CD4-positive, alpha-beta memory T cell (primary cell): Measurements from ENCODE around the gene ARHGAP42. TPM values are rescaled to one million over a fixed set of nuclear protein-coding genes. Genes with fewer than 3 reads are reported as not detected.

Experiments
- CTCF ChIA-PET: fragments of 350-600 bp; sonication (Branson Sonifier 250); formaldehyde crosslinking; loops from one replicate; lab custom pipeline; 2021; ENCODE audit warnings: inconsistent platforms; ENCODE audit not compliant: partially characterized antibody; lab: Charles Lee
- POLR2A ChIA-PET: fragments of 350-600 bp; sonication (Branson Sonifier 250); formaldehyde crosslinking; loops from one replicate; lab custom pipeline; 2021; ENCODE audit not compliant: partially characterized antibody; lab: Charles Lee
- DNase-seq, 5 donors: peaks; one replicate each; pipeline versions ENCODE4 v3.0.0 to v3.0.0-alpha.2; 2020 to 2022; ENCODE audit warnings: mixed read lengths in 1 of 5
- H3K27ac ChIP-seq: one replicate; pipeline ENCODE4 v1.7.0; 2013; ENCODE audit warnings: low read depth, low read length
- H3K27me3 ChIP-seq: 2 replicates; pipeline ENCODE4 v1.7.0; 2013; ENCODE audit warnings: mild to moderate bottlenecking, low read length, moderate library complexity; ENCODE audit not compliant: insufficient read depth
- H3K36me3 ChIP-seq: 2 replicates; pipeline ENCODE4 v1.7.0; 2013; ENCODE audit warnings: mild to moderate bottlenecking, low read length, moderate library complexity; ENCODE audit not compliant: insufficient read depth
- H3K4me1 ChIP-seq: 2 replicates; pipeline ENCODE4 v1.7.0; 2013; ENCODE audit warnings: mild to moderate bottlenecking, low read length, moderate library complexity; ENCODE audit not compliant: insufficient read depth
- H3K4me3 ChIP-seq, 2 donors: one replicate each; pipeline ENCODE4 v1.7.0; 2013; ENCODE audit warnings: low read length in 2 of 2, mild to moderate bottlenecking in 1 of 2
- H3K9me3 ChIP-seq, 2 donors: one replicate each; pipeline ENCODE4 v1.7.0; 2013; ENCODE audit warnings: low read length in 2 of 2, control low read depth in 1 of 2; ENCODE audit not compliant: control insufficient read depth in 1 of 2
- H3K27ac Mint-ChIP-seq, 7 donors: one replicate each; pipeline ENCODE4 v1.8.0; 2020 to 2021; ENCODE audit warnings: mixed read lengths in 7 of 7, mild to moderate bottlenecking in 6 of 7, inconsistent platforms in 3 of 7, moderate library complexity in 3 of 7
- H3K27me3 Mint-ChIP-seq, 2 donors: one replicate each; pipeline ENCODE4 v1.8.0; 2020 to 2021; ENCODE audit warnings: mixed read lengths in 2 of 2
- H3K36me3 Mint-ChIP-seq, 2 donors: one replicate each; pipeline ENCODE4 v1.8.0; 2020 to 2021; ENCODE audit warnings: mixed read lengths in 2 of 2, inconsistent platforms in 1 of 2, mild to moderate bottlenecking in 1 of 2
- H3K4me1 Mint-ChIP-seq, 4 donors: one replicate each; pipeline ENCODE4 v1.8.0; 2020 to 2021; ENCODE audit warnings: mixed read lengths in 4 of 4, mild to moderate bottlenecking in 1 of 4
- H3K4me3 Mint-ChIP-seq, 8 donors: one replicate each; pipeline ENCODE4 v1.8.0; 2020 to 2021; ENCODE audit warnings: mixed read lengths in 8 of 8, mild to moderate bottlenecking in 7 of 8, moderate library complexity in 6 of 8, inconsistent platforms in 3 of 8
- H3K9me3 Mint-ChIP-seq, 8 donors: one replicate each; pipeline ENCODE4 v1.8.0; 2020 to 2021; ENCODE audit warnings: mixed read lengths in 8 of 8, mild to moderate bottlenecking in 5 of 8, inconsistent platforms in 3 of 8, moderate library complexity in 1 of 8
- intact Hi-C: fragments of 100-400 bp; cut with micrococcal nuclease; formaldehyde crosslinking; loops from one replicate; pipeline ENCODE4 v1.15.1; 2023
- polyA plus RNA-seq, 2 donors: library from polyadenylated mRNA; unstranded; fragments of 300-500 nt; fragmentation: Illumina TruSeq; gene quantifications; one replicate each; pipeline ENCODE4 v1.2.3, GENCODE V29; 2021
- total RNA-seq, 2 experiments: library from RNA; stranded (reverse); gene quantifications; one replicate each; pipeline ENCODE4 v1.2.3, GENCODE V29; 2021

The ARHGAP42 gene
- total and polyA plus RNA-seq, 4 experiments from 2014 or later = not detected

- H3K27ac ChIP-seq = no peak overlapping the region
- Mint-ChIP-seq H3K4me1 (no peaks in the 10 kb centered on the region), H3K4me3 (no peak overlapping the region), H3K27me3 (no peaks in the 10 kb centered on the region), H3K9me3 (peaks cover 0 to 23% (median 6%) of the 10 kb centered on the region in 8 donors), H3K36me3 (no peaks in the 10 kb centered on the region), H3K27ac (no peak overlapping the region)
- H3K9me3 ChIP-seq = no peaks in the 10 kb centered on the region
- no peak for DNase-seq
- intact Hi-C loops = no loop called here
- no peaks in the 10 kb centered on the region for H3K4me1 ChIP-seq
- H3K4me3 ChIP-seq = no peak overlapping the region
- no peaks in the 10 kb centered on the region for H3K27me3 ChIP-seq
- H3K36me3 ChIP-seq = no peaks in the 10 kb centered on the region
- POLR2A ChIA-PET = no interaction called here
- CTCF ChIA-PET = no interaction called here
Measured at GRCh38 chr11:100815787-100816330, 128.8 kb downstream of the ARHGAP42 start.

GRCh38 chr11:100816823-100817222, 129.7 kb downstream of the ARHGAP42 start:
- H3K9me3 ChIP-seq = no peaks in the 10 kb centered on the region
- Mint-ChIP-seq H3K27ac (no peak overlapping the region), H3K36me3 (no peaks in the 10 kb centered on the region), H3K4me1 (no peaks in the 10 kb centered on the region), H3K27me3 (no peaks in the 10 kb centered on the region), H3K4me3 (no peak overlapping the region), H3K9me3 (peaks cover 0 to 25% (median 6%) of the 10 kb centered on the region in 8 donors)
- no peak for DNase-seq
- intact Hi-C loops = no loop called here
- no peaks in the 10 kb centered on the region for H3K36me3 ChIP-seq
- ChIA-PET CTCF (no interaction called here), POLR2A (no interaction called here)
- H3K27me3 ChIP-seq = no peaks in the 10 kb centered on the region
- no peak overlapping the region for H3K27ac ChIP-seq
- no peaks in the 10 kb centered on the region for H3K4me1 ChIP-seq
- H3K4me3 ChIP-seq = no peak overlapping the region

- DNase-seq = no peak
- no peak overlapping the region for H3K4me3 Mint-ChIP-seq
- no peak overlapping the region for H3K4me3 ChIP-seq
- H3K9me3 Mint-ChIP-seq = peaks cover 0 to 24% (median 5%) of the 10 kb centered on the region in 8 donors
- no peaks in the 10 kb centered on the region for H3K9me3 ChIP-seq
- no peaks in the 10 kb centered on the region for H3K27me3 Mint-ChIP-seq
- no peaks in the 10 kb centered on the region for H3K36me3 Mint-ChIP-seq
- no peaks in the 10 kb centered on the region for H3K36me3 ChIP-seq
- no peak overlapping the region for H3K27ac ChIP-seq
- H3K4me1 Mint-ChIP-seq = no peaks in the 10 kb centered on the region
- no peak overlapping the region for H3K27ac Mint-ChIP-seq
- ChIA-PET POLR2A (no interaction called here), CTCF (no interaction called here)
- H3K27me3 ChIP-seq = no peaks in the 10 kb centered on the region
- no peaks in the 10 kb centered on the region for H3K4me1 ChIP-seq
- intact Hi-C loops = no loop called here
Measured at GRCh38 chr11:100817620-100818019, 130.5 kb downstream of the ARHGAP42 start.

- H3K4me1 Mint-ChIP-seq = no peaks in the 10 kb centered on the region
- no peak overlapping the region for H3K27ac Mint-ChIP-seq
- Histone ChIP-seq H3K4me3 (no peak overlapping the region), H3K27me3 (no peaks in the 10 kb centered on the region), H3K4me1 (no peaks in the 10 kb centered on the region), H3K36me3 (no peaks in the 10 kb centered on the region), H3K9me3 (no peaks in the 10 kb centered on the region), H3K27ac (no peak overlapping the region)
- no peaks in the 10 kb centered on the region for H3K27me3 Mint-ChIP-seq
- DNase-seq = no peak
- ChIA-PET CTCF (no interaction called here), POLR2A (no interaction called here)
- H3K9me3 Mint-ChIP-seq = peaks cover 0 to 14% (median 3%) of the 10 kb centered on the region in 8 donors
- no peaks in the 10 kb centered on the region for H3K36me3 Mint-ChIP-seq
- no peak overlapping the region for H3K4me3 Mint-ChIP-seq
- intact Hi-C loops = no loop called here
Measured at GRCh38 chr11:100820621-100821020, 133.5 kb downstream of the ARHGAP42 start.

- Histone ChIP-seq H3K4me3 (no peak overlapping the region), H3K9me3 (no peaks in the 10 kb centered on the region), H3K36me3 (no peaks in the 10 kb centered on the region), H3K4me1 (no peaks in the 10 kb centered on the region), H3K27me3 (no peaks in the 10 kb centered on the region), H3K27ac (no peak overlapping the region)
- Mint-ChIP-seq H3K36me3 (no peaks in the 10 kb centered on the region), H3K27ac (no peak overlapping the region), H3K27me3 (no peaks in the 10 kb centered on the region), H3K4me1 (no peaks in the 10 kb centered on the region), H3K9me3 (peaks cover 0 to 12% (median 3%) of the 10 kb centered on the region in 8 donors), H3K4me3 (no peak overlapping the region)
- no peak for DNase-seq
- ChIA-PET POLR2A (no interaction called here), CTCF (no interaction called here)
- intact Hi-C loops = no loop called here
Measured at GRCh38 chr11:100821198-100821597, 134.1 kb downstream of the ARHGAP42 start.

- Mint-ChIP-seq H3K4me1 (no peaks in the 10 kb centered on the region), H3K9me3 (peaks cover 0 to 14% (median 1%) of the 10 kb centered on the region in 8 donors), H3K4me3 (no peak overlapping the region), H3K27ac (no peak overlapping the region), H3K27me3 (no peaks in the 10 kb centered on the region), H3K36me3 (no peaks in the 10 kb centered on the region)
- POLR2A ChIA-PET = no interaction called here
- no peak overlapping the region for H3K4me3 ChIP-seq
- CTCF ChIA-PET = no interaction called here
- H3K9me3 ChIP-seq = no peaks in the 10 kb centered on the region
- no peaks in the 10 kb centered on the region for H3K36me3 ChIP-seq
- no peaks in the 10 kb centered on the region for H3K27me3 ChIP-seq
- H3K27ac ChIP-seq = no peak overlapping the region
- intact Hi-C loops = no loop called here
- H3K4me1 ChIP-seq = no peaks in the 10 kb centered on the region
- no peak for DNase-seq
Measured at GRCh38 chr11:100823360-100823759, 136.3 kb downstream of the ARHGAP42 start.

- no peaks in the 10 kb centered on the region for H3K4me1 Mint-ChIP-seq
- no peak for DNase-seq
- no peak overlapping the region for H3K4me3 ChIP-seq
- no peaks in the 10 kb centered on the region for H3K27me3 Mint-ChIP-seq
- POLR2A ChIA-PET = no interaction called here
- H3K4me1 ChIP-seq = no peaks in the 10 kb centered on the region
- no peaks in the 10 kb centered on the region for H3K36me3 Mint-ChIP-seq
- no peaks in the 10 kb centered on the region for H3K36me3 ChIP-seq
- no peaks in the 10 kb centered on the region for H3K9me3 ChIP-seq
- intact Hi-C loops = no loop called here
- no peaks in the 10 kb centered on the region for H3K27me3 ChIP-seq
- no peak overlapping the region for H3K27ac Mint-ChIP-seq
- H3K27ac ChIP-seq = no peak overlapping the region
- peaks cover 0 to 11% (median under 1%) of the 10 kb centered on the region in 8 donors for H3K9me3 Mint-ChIP-seq
- CTCF ChIA-PET = no interaction called here
- no peak overlapping the region for H3K4me3 Mint-ChIP-seq
Measured at GRCh38 chr11:100824041-100824809, 137.1 kb downstream of the ARHGAP42 start.
